Measurements from ENCODE around the gene UNC5A.

The UNC5A gene

GRCh38 chr5:176843673-176844072, 33.3 kb downstream of the UNC5A start:
- no peak for DNase-seq

GRCh38 chr5:176844281-176844680, 33.9 kb downstream of the UNC5A start:
- DNase-seq: no peak

- peak in 1 of 58 donors; percentile 14 for DNase-seq
These were observed 34.5 kb downstream of the UNC5A start for GRCh38 chr5:176844706-176845391.

GRCh38 chr5:176845392-176845713, 35.0 kb downstream of the UNC5A start:
- DNase-seq: no peak

GRCh38 chr5:176846335-176847140, 36.2 kb downstream of the UNC5A start:
- DNase-seq: no peak

GRCh38 chr5:176847148-176847547, 36.8 kb downstream of the UNC5A start:
- DNase-seq: no peak

GRCh38 chr5:176847726-176848290, 37.4 kb downstream of the UNC5A start:
- DNase-seq: no peak

- DNase-seq: no peak
These were observed 38.3 kb downstream of the UNC5A start for GRCh38 chr5:176848651-176849050.

- no peak for DNase-seq
These were observed 39.4 kb downstream of the UNC5A start for GRCh38 chr5:176849611-176850227.

- no peak for DNase-seq
These were observed 40.2 kb downstream of the UNC5A start for GRCh38 chr5:176850371-176851245.

- no peak for DNase-seq
These were observed 41.0 kb downstream of the UNC5A start for GRCh38 chr5:176851380-176851779.

GRCh38 chr5:176851871-176852658, 41.7 kb downstream of the UNC5A start:
- no peak for DNase-seq

- peak in 2 of 58 donors; percentile 4 to 25 for DNase-seq
These were observed 42.9 kb downstream of the UNC5A start for GRCh38 chr5:176853151-176853778.

GRCh38 chr5:176854164-176854563, 43.8 kb downstream of the UNC5A start:
- no peak for DNase-seq

- no peak for DNase-seq
These were observed 45.2 kb downstream of the UNC5A start for GRCh38 chr5:176855598-176855997.

GRCh38 chr5:176856746-176857145, 46.4 kb downstream of the UNC5A start:
- peak in 1 of 58 donors; percentile 59 for DNase-seq

GRCh38 chr5:176857216-176857893, 47.0 kb downstream of the UNC5A start:
- DNase-seq: peak in 11 of 58 donors; percentile 6 to 59 (median 38)

GRCh38 chr5:176857894-176858273, 47.5 kb downstream of the UNC5A start:
- no peak for DNase-seq

GRCh38 chr5:176859916-176860315, 49.6 kb downstream of the UNC5A start:
- DNase-seq: no peak

Data from anterior cingulate cortex (tissue), 58 donors.